ENCODE measurements around the gene SLC12A6. TPM values are rescaled to one million over a fixed set of nuclear protein-coding genes. Genes with fewer than 3 reads are reported as not detected.
A peak's percentile ranks its signal among the peaks of the same experiment; 100 is the strongest.

The SLC12A6 gene
- total and polyA plus RNA-seq, 4 experiments from 2014 or later = 1.8 to 72.0 (median 39.7) TPM

- Histone ChIP-seq H3K27ac (ENCODE audit: low read depth, low read length) (no peak overlapping the region), H3K36me3 (ENCODE audit: insufficient read depth, low read length) (no peaks in the 10 kb centered on the region), H3K4me3 (ENCODE audit: low read length in 2 of 2) (no peak overlapping the region), H3K9me3 (ENCODE audit: control insufficient read depth in 1 of 2, low read length in 2 of 2) (no peaks in the 10 kb centered on the region), H3K27me3 (ENCODE audit: insufficient read depth, low read length) (no peaks in the 10 kb centered on the region), H3K4me1 (ENCODE audit: insufficient read depth, low read length) (peaks cover 70% of the 10 kb centered on the region)
- DNase-seq = no peak
- intact Hi-C loops (cut with micrococcal nuclease) = no loop called here
- ChIA-PET CTCF (ENCODE audit: partially characterized antibody) (interaction anchor here (0.6 to 6.0 kb wide), 8 partner anchors 10 to 260 kb away, joined by 3 to 35 read pairs (median 7); partner anchors contain the start of genes LPCAT4, NOP10, NUTM1 and SLC12A6), POLR2A (ENCODE audit: partially characterized antibody) (interaction anchor here (1.3 to 4.1 kb wide), 6 partner anchors 9 to 225 kb away, joined by 3 to 52 read pairs (median 10); partner anchors contain the start of genes EMC4, LPCAT4, NOP10 and NUTM1)
- Mint-ChIP-seq H3K4me1 (peaks cover 26 to 62% (median 49%) of the 10 kb centered on the region in 4 donors), H3K4me3 (peak overlapping the region; percentile 15 to 69 (median 53)), H3K27ac (peak overlapping the region; percentile 8 to 83 (median 66)), H3K36me3 (no peaks in the 10 kb centered on the region), H3K27me3 (no peaks in the 10 kb centered on the region), H3K9me3 (no peaks in the 10 kb centered on the region)
These were observed 9.7 kb downstream of the SLC12A6 start for GRCh38 chr15:34327906-34328305.

- ChIA-PET CTCF (ENCODE audit: partially characterized antibody) (interaction anchor here (1.6 to 1.9 kb wide), 2 partner anchors 9 to 18 kb away, joined by 4 to 6 read pairs; partner anchors contain the start of genes NOP10 and NUTM1), POLR2A (ENCODE audit: partially characterized antibody) (interaction anchor here (0.6 to 3.2 kb wide), 4 partner anchors 12 to 100 kb away, joined by 3 to 21 read pairs (median 4); partner anchors contain the start of genes EMC4, LPCAT4 and SLC12A6)
- intact Hi-C loops (cut with micrococcal nuclease) = no loop called here
- peak overlapping the region in 1 of 7 donors; percentile 35 for H3K27ac Mint-ChIP-seq
- no peaks in the 10 kb centered on the region for H3K36me3 Mint-ChIP-seq
- peaks cover 24 to 49% (median 39%) of the 10 kb centered on the region in 4 donors for H3K4me1 Mint-ChIP-seq
- no peak overlapping the region for H3K4me3 Mint-ChIP-seq
- H3K27me3 Mint-ChIP-seq = no peaks in the 10 kb centered on the region
- no peak overlapping the region for H3K27ac ChIP-seq (ENCODE audit: low read depth, low read length)
- peaks cover 49% of the 10 kb centered on the region for H3K4me1 ChIP-seq (ENCODE audit: insufficient read depth, low read length)
- H3K9me3 Mint-ChIP-seq = no peaks in the 10 kb centered on the region
- no peaks in the 10 kb centered on the region for H3K36me3 ChIP-seq (ENCODE audit: insufficient read depth, low read length)
- no peak overlapping the region for H3K4me3 ChIP-seq (ENCODE audit: low read length in 2 of 2)
- no peaks in the 10 kb centered on the region for H3K9me3 ChIP-seq (ENCODE audit: control insufficient read depth in 1 of 2, low read length in 2 of 2)
- H3K27me3 ChIP-seq (ENCODE audit: insufficient read depth, low read length) = no peaks in the 10 kb centered on the region
- DNase-seq = no peak
These were observed 12.2 kb downstream of the SLC12A6 start for GRCh38 chr15:34325368-34325767.

GRCh38 chr15:34324933-34325332 is 12.6 kb downstream of the SLC12A6 start:
- no peak for DNase-seq
- POLR2A ChIA-PET (ENCODE audit: partially characterized antibody) = interaction anchor here (0.6 to 3.2 kb wide), 4 partner anchors 8 to 100 kb away, joined by 3 to 21 read pairs (median 4); partner anchors contain the start of genes EMC4 and SLC12A6
- Histone ChIP-seq H3K27ac (ENCODE audit: low read depth, low read length) (no peak overlapping the region), H3K27me3 (ENCODE audit: insufficient read depth, low read length) (no peaks in the 10 kb centered on the region), H3K36me3 (ENCODE audit: insufficient read depth, low read length) (no peaks in the 10 kb centered on the region), H3K4me1 (ENCODE audit: insufficient read depth, low read length) (peaks cover 44% of the 10 kb centered on the region), H3K4me3 (ENCODE audit: low read length in 2 of 2) (no peak overlapping the region), H3K9me3 (ENCODE audit: control insufficient read depth in 1 of 2, low read length in 2 of 2) (no peaks in the 10 kb centered on the region)
- CTCF ChIA-PET (ENCODE audit: partially characterized antibody) = interaction anchor here (1.6 to 1.9 kb wide), 2 partner anchors 9 to 18 kb away, joined by 4 to 6 read pairs; partner anchors contain the start of genes NOP10 and NUTM1
- peaks cover 0 to 2% of the 10 kb centered on the region in 2 donors for H3K36me3 Mint-ChIP-seq
- no peak overlapping the region for H3K4me3 Mint-ChIP-seq
- intact Hi-C loops (cut with micrococcal nuclease) = no loop called here
- peak overlapping the region in 1 of 7 donors; percentile 35 for H3K27ac Mint-ChIP-seq
- H3K9me3 Mint-ChIP-seq = no peaks in the 10 kb centered on the region
- no peaks in the 10 kb centered on the region for H3K27me3 Mint-ChIP-seq
- H3K4me1 Mint-ChIP-seq = peaks cover 24 to 48% (median 40%) of the 10 kb centered on the region in 4 donors

- peaks cover 39% of the 10 kb centered on the region for H3K4me1 ChIP-seq (ENCODE audit: insufficient read depth, low read length)
- Mint-ChIP-seq H3K27ac (no peak overlapping the region), H3K9me3 (no peaks in the 10 kb centered on the region), H3K36me3 (peaks cover 0 to 8% of the 10 kb centered on the region in 2 donors), H3K4me3 (peak overlapping the region in 1 of 8 donors; percentile 1), H3K4me1 (peaks cover 21 to 40% (median 34%) of the 10 kb centered on the region in 4 donors), H3K27me3 (no peaks in the 10 kb centered on the region)
- no peak for DNase-seq
- no peak overlapping the region for H3K4me3 ChIP-seq (ENCODE audit: low read length in 2 of 2)
- no peaks in the 10 kb centered on the region for H3K9me3 ChIP-seq (ENCODE audit: control insufficient read depth in 1 of 2, low read length in 2 of 2)
- ChIA-PET CTCF (ENCODE audit: partially characterized antibody) (interaction anchor here (1.3 kb wide), 1 partner anchor 82 kb away, joined by 3 read pairs; no protein-coding TSS in a partner anchor), POLR2A (ENCODE audit: partially characterized antibody) (interaction anchor here (3.2 kb wide), 1 partner anchor 14 kb away, joined by 21 read pairs; the partner anchor contains the start of gene SLC12A6)
- H3K36me3 ChIP-seq (ENCODE audit: insufficient read depth, low read length) = no peaks in the 10 kb centered on the region
- H3K27ac ChIP-seq (ENCODE audit: low read depth, low read length) = no peak overlapping the region
- intact Hi-C loops (cut with micrococcal nuclease) = no loop called here
- H3K27me3 ChIP-seq (ENCODE audit: insufficient read depth, low read length) = no peaks in the 10 kb centered on the region
These were observed 14.4 kb downstream of the SLC12A6 start for GRCh38 chr15:34323217-34323616.

- Histone ChIP-seq H3K27me3 (ENCODE audit: insufficient read depth, low read length) (no peaks in the 10 kb centered on the region), H3K9me3 (ENCODE audit: control insufficient read depth in 1 of 2, low read length in 2 of 2) (no peaks in the 10 kb centered on the region), H3K36me3 (ENCODE audit: insufficient read depth, low read length) (peaks cover 5% of the 10 kb centered on the region), H3K27ac (ENCODE audit: low read depth, low read length) (peak overlapping the region; percentile 49), H3K4me1 (ENCODE audit: insufficient read depth, low read length) (peaks cover 31% of the 10 kb centered on the region), H3K4me3 (ENCODE audit: low read length in 2 of 2) (peak overlapping the region; percentile 52 to 55)
- ChIA-PET CTCF (ENCODE audit: partially characterized antibody) (interaction anchor here (1.0 to 4.0 kb wide), 7 partner anchors 10 to 77 kb away, joined by 3 to 32 read pairs (median 4); partner anchors contain the start of gene LPCAT4), POLR2A (ENCODE audit: partially characterized antibody) (interaction anchor here (0.7 to 5.3 kb wide), 7 partner anchors 9 to 217 kb away, joined by 3 to 51 read pairs (median 10); partner anchors contain the start of genes EMC7, LPCAT4, PGBD4 and SLC12A6)
- DNase-seq = peak in 4 of 5 donors; percentile 12 to 50 (median 22)
- H3K36me3 Mint-ChIP-seq = peaks cover 11 to 20% of the 10 kb centered on the region in 2 donors
- peak overlapping the region; percentile 93 to 99 (median 98) for H3K4me3 Mint-ChIP-seq
- intact Hi-C loops (cut with micrococcal nuclease) = loop anchor here (1.0 kb wide), 1 partner anchor 19 kb away; the partner anchor contains the start of gene SLC12A6
- no peaks in the 10 kb centered on the region for H3K27me3 Mint-ChIP-seq
- no peaks in the 10 kb centered on the region for H3K9me3 Mint-ChIP-seq
- peak overlapping the region; percentile 65 to 96 (median 94) for H3K27ac Mint-ChIP-seq
- H3K4me1 Mint-ChIP-seq = peaks cover 31 to 45% (median 38%) of the 10 kb centered on the region in 4 donors
These were observed 19.1 kb downstream of the SLC12A6 start for GRCh38 chr15:34318277-34319079.

GRCh38 chr15:34314491-34315490 is 22.8 kb downstream of the SLC12A6 start:
- Mint-ChIP-seq H3K36me3 (peaks cover 24 to 31% of the 10 kb centered on the region in 2 donors), H3K9me3 (no peaks in the 10 kb centered on the region), H3K27me3 (no peaks in the 10 kb centered on the region), H3K4me1 (peaks cover 27 to 56% (median 31%) of the 10 kb centered on the region in 4 donors), H3K27ac (peak overlapping the region in 1 of 7 donors; percentile 18), H3K4me3 (peak overlapping the region in 1 of 8 donors; percentile 22)
- Histone ChIP-seq H3K4me3 (ENCODE audit: low read length in 2 of 2) (no peak overlapping the region), H3K27ac (ENCODE audit: low read depth, low read length) (no peak overlapping the region), H3K36me3 (ENCODE audit: insufficient read depth, low read length) (peaks cover 5% of the 10 kb centered on the region), H3K4me1 (ENCODE audit: insufficient read depth, low read length) (peaks cover 40% of the 10 kb centered on the region), H3K27me3 (ENCODE audit: insufficient read depth, low read length) (no peaks in the 10 kb centered on the region), H3K9me3 (ENCODE audit: control insufficient read depth in 1 of 2, low read length in 2 of 2) (no peaks in the 10 kb centered on the region)
- DNase-seq = no peak
- ChIA-PET POLR2A (ENCODE audit: partially characterized antibody) (no interaction called here), CTCF (ENCODE audit: partially characterized antibody) (no interaction called here)
- intact Hi-C loops (cut with micrococcal nuclease) = no loop called here

Measured in CD4-positive, alpha-beta memory T cell (primary cell).